Suppressor macrophage treated with lipopolysaccharide for 4 hours (primary cell): Measurements from ENCODE around the gene SSBP3.
"Not testable (repeated sequence)": the region's sequence is repeated elsewhere in the genome, so short reads cannot be mapped to it uniquely, and the experiment has no call there.

Experiments
- DNase-seq: peaks from one replicate; pipeline ENCODE4 v3.0.0-alpha.2; 2020

The SSBP3 gene

DNA sequence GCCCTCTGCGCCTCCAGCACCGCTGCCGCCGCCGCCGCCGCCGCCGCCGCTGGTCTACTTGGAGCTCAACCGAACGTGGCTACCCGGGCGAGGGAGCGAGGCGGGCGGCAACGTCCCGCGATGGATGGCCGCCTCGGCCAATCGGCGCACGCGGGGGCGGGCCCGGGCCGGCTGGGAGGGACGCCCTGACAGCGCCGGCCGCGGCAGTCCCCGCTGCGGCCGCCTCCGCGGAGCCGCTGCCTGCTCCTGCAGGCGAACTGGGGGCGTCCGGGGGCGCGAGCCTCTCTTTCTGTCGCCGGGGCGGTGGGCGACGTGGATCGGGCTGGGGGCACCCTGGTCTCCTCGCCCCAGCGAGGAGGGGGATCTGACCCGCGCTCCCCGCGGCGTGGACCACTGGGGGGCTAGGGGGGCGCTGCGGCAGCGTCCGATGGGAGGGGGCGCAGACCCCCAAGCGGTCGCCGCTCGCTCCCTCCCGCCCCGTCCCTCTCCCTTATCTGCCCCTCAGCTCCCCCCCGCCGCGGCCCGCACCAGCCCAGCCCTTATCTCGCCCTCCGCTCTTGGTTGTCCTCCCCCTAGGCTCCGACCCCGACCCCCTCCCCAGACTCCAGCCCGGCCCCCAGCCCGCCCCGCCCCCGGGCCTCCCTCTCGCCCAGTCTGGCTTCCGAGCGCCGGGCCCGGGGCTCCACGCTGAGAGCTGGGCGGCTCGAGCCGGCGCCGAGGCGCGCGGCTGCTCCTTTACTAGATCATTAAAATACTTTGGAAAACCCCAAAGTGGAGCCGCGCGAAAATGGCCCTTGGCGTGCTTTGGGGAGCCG lies at the start of gene SSBP3:
SSBP3 (minus strand) TSS at position 56 of the 815 bp plus-strand sequence.
- peak; percentile 96 for DNase-seq

DNA sequence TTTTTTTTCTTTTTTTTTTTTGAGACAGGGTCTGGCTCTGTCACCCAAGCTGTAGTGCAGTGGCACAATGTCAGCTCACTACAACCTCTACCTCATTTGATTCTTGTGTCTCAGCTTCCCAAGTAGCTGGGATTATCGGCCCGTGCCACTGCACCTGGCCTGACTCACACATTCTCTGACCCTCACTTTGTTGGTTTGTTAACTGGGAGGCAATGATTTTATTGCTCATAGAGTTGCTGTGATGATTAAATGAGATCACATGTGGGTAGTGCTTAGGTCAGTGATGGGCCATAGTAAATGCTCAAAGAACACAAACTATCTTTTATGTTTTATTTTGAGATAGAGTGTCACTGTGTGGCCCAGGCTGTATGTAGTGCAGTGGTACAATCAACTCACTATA lies 47.3 kb upstream of the SSBP3 start:
- no peak for DNase-seq

DNA sequence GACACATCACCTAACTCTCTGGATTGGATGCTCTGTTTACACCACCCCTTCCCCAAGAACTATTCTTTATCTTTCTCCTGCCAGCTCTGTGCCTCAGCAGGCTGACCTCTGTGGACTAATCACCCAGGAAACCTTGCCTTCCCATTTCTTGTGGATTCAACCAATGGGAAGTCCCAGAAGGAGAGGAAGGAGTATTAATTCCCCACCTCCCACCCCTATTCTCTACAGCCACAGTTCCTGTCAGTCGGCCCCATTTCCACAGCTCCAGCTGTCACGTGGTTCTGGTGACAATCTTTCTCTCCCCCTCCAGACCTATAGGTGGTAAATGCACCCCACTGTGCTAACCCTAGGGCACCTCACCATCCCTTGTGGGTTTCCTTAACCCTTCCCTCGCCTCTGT lies 46.8 kb upstream of the SSBP3 start:
- no peak for DNase-seq

DNA sequence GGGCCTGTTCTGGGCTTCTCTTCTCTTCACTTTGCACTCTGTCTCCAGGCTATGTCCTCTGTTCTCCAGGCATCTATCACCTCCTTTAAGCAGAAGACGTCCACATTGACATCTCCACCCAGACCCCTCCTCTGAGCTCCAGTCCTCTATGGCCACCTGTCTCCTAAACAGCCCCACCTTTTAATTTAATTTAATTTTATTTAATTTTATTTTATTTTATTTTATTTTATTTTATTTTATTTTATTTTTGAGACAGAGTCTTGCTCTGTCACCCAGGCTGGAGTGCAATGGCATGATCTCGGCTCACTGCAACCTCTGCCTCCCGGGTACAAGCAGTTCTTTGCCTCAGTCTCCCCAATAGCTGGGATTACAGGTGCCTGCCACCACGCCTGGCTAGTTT lies 43.2 kb upstream of the SSBP3 start:
- not testable (repeated sequence) for DNase-seq

DNA sequence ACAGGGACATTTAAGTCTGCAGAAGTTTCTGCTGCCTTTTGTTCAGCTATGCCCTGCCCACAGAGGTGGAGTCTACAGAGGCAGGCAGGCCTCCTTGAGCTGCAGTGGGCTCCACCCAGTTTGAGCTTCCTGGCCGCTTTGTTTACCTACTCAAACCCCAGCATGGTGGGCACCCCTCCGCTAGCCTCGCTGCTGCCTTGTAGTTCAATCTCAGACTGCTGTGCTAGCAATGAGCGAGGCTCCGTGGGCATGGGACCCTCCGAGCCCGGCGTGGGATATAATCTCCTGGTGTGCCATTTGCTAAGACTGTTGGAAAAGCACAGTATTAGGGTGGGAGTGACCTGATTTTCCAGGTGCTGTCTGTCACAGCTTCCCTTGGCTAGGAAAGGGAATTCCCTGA lies 42.6 kb upstream of the SSBP3 start:
- DNase-seq, result not testable (repeated sequence)

DNA sequence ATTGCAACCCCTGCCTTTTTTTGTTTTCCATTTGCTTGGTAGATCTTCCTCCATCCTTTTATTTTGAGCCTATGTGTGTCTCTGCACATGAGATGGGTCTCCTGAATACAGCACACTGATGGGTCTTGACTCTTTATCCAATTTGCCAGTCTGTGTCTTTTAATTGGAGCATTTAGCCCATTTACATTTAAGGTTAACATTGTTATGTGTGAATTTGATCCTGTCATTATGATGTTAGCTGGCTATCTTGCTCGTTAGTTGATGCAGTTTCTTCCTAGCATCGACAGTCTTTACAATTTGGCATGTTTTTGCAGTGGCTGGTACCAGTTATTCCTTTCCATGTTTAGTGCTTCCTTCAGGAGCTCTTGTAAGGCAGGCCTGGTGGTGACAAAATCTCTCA lies 40.9 kb upstream of the SSBP3 start:
- DNase-seq, result not testable (repeated sequence)

DNA sequence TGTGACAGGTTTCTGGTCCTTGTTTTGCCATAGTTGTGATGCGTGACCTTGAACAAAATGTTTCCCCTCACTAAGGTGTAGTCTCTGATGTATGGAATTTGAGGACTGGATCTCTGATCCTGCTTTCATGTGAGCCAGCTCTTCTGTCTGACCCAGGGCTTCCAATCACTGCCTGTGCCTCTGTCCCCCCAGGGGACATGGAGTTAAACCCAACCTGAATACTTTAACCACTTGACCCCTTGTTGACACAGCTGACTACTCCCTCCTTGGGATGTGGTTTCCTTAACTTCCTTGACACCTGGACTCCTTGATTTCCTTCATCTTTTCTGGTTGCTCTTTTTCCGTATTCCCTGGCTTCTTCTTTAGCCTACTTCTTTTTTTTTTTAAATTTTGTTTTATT lies 36.0 kb upstream of the SSBP3 start:
- no peak for DNase-seq

DNA sequence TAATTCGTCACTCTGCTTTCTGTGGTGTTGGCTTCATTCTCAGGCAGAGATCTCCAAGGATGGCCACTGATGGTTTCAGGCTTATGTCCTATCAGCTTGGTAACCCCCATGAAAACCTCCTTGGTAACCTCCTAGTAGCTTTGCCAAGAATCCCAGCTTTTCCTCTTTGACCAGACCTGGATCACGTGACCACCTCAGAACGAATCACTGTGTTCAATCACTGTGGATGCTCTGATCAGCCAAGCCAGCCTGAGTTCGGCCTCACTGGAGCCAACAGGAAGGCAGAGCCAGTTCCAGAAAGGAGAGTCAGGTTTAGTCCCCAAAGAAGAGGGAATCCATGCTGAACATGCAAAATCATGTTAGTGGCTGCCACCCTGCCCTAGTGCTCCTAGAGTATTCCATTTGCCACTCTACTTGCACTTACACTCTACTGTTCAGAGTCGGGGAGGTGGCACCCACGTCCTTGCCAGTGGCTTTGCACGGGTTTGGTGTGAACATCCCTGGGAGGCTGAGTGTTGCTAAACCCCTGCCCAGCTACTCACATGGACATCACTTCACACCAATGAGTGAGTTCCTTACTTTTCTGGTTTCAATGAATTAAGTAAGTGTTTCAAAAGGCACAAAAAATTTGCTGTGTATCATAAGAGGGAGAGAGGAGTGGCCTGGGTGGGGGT lies 33.5 kb upstream of the SSBP3 start:
- no peak for DNase-seq

DNA sequence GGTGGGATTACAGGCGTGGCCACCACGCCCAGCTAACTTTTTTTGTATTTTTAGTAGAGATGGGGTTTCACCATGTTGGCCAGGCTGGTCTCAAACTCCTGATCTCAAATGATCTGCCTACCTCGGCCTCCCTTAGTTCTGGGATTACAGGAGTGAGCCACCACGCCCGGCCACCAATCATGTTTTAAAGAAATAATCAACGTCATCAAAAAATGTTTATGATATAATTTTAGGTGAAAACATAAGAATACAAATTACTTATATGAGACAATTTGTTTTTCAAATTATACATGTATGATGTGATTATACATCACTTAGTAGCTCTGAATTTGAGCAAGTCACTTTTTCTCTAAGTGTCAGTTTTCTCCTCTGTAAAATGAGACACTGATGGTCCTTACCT lies 31.6 kb upstream of the SSBP3 start:
- DNase-seq, result no peak

GRCh38 chr1:54436826-54437225 lies 30.6 kb upstream of the SSBP3 start:
- DNase-seq, result no peak

DNA sequence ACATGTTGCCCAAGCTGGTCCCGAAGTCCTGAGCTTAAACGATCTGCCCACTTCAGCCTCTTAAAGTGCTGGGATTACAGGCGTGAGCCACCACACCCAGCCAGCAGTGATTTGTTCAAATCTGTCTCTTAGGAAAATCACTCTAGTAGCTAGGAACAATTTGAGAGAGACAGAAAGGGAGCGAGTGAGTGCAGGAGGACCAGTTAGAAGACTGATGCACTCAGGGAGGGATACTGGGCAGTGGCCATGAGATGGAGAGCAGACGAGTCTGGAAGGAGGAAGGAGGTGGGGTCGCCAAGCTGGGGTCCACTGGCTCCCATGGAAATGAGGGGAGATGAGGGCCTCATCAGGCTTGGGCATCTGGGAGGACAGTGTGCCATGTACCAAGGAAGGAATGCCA lies 23.6 kb upstream of the SSBP3 start:
- DNase-seq, result no peak

DNA sequence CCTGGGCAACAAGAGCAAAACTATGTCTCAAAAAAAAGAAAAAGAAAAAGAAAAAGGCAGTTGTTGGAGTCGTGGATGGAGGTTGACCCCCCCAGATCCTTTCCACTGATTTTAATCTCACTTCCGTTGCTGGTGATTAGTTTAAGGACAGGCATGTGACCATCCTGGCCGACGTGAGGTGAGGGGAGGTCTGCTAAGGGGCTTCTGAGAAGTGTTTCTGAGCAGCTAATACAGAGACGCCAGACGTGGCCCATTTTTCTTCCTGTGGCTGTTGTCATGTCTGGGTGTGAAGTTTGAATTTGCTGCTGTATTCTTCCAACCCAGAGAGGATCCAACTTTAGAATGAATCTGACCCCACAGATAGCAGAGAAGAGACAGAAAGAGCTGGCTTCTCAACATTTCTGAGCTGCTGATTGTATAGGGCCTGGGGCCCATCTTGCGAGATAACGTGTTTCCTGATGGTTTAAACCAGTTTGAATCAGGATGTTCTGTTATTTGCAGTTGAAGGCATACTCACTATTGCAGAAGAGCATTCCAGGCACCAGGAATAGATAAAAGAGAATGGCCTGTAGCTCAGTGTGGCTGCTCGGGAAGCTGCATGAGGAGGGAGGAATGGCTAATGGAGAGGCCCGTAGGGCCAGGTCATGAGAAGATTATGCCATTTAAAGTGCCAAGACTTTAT lies 22.8 kb upstream of the SSBP3 start:
- no peak for DNase-seq

GRCh38 chr1:54425152-54425584 lies 19.0 kb upstream of the SSBP3 start:
- DNase-seq, result no peak

GRCh38 chr1:54424398-54424797 lies 18.2 kb upstream of the SSBP3 start:
- DNase-seq, result no peak

DNA sequence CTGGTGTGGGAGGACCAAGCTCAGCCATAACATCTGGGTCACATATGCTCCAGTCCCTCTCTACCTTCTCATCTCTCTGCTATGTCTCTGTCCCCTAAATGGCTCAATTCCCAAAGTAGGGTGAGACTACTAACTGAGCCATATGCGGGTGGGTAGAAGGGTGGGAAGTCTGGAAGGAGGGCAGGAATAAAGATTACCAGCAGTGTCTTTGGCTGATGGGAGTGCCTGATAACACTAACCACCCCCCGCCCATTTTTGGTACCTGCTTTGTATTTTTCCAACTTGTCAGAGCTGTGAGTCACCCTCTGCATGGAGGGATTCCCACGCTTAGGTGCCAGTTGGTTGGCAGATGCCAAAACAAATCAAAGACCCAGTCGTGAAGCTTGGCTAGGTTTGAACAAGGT lies 14.9 kb upstream of the SSBP3 start:
- DNase-seq, result no peak

DNA sequence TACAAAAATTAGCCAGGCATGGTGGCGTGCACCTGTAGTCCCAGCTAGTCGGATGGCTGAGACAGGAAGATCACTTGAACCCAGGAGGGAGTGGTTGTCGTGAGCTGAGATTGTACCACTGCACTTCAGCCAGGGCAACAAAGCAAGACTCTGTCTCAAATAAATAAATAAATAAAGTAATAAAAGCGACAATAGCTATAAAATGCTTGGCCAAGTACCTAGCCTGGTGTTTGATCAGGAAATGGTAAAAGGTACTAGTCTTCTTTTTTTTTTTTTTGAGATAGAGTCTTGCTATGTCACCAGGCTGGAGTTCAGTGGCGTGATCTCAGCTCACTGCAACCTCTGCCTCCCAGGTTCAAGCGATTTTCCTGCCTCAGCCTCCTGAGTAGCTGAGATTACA lies 12.4 kb upstream of the SSBP3 start:
- DNase-seq, result not testable (repeated sequence)

DNA sequence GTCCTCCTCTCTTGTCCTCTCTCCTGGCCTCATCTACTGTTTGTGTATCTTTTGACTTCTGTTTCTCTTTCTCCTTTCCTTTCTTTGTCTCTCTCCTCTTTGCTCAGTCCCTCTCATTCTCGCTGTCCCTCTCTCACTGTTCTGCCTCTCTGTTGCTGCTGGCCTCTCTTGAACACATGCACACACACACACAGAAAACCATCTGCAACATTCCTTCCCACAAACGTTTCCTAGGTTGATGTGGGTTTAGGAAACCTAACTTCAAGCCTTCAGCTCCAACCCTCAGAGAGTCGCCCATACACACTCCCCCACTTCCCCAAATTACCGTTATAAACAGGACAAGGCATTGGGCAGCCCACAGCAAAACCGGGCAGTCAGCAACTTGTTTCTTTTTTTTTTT lies 10.9 kb upstream of the SSBP3 start:
- DNase-seq, result peak; percentile 50

GRCh38 chr1:54416435-54416834 lies 10.2 kb upstream of the SSBP3 start:
- no peak for DNase-seq

- DNase-seq, result no peak
Observed at GRCh38 chr1:54415991-54416390, 9.8 kb upstream of the SSBP3 start.

DNA sequence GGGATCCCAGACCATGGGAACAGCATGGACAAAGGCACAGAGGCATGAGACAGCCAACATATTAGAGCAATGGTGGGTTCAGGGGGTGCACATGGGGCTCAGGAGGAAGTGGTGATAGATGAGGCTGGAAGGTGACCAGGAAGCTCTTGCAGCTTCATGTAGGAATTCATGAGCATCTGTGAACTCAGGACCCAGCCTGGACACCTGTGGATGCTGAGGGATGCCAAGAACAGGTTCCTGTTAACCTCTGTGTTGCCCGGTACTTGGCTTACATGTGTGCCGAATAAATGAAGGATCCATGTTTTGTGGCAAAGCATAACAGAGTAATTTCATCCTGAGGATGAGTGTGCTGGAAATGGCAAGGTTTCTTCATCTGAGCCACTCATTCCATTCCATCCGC lies 9.3 kb upstream of the SSBP3 start:
- DNase-seq, result no peak

- DNase-seq, result no peak
Observed at GRCh38 chr1:54413732-54414131, 7.5 kb upstream of the SSBP3 start.

- DNase-seq, result peak; percentile 45
Observed at GRCh38 chr1:54413295-54413694, 7.1 kb upstream of the SSBP3 start.

DNA sequence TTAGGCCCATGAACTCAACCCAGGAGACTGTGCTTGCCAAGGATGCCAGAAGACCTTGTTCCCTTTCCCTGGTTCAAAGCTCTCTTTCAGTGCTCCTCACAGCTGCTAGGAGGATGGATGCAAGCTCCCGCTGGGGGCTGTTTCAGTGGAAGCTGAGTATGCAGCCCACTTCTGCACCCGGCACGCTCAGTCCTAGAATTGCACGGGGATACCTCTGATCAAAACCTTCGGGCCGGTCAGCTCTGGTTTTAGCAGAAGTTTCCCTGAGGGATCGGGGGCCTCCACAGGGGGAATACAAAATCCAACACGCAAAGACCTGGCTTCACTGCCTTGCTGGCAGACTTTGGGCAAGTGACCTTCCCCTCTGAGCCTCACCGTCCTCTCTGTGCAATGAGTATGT lies 4.2 kb upstream of the SSBP3 start:
- no peak for DNase-seq
